Measurements from ENCODE around the gene CACNA1B. TPM values are rescaled to one million over a fixed set of nuclear protein-coding genes. Genes with fewer than 3 reads are reported as not detected.

CACNA1B gene
- total RNA-seq, 1 donor from 2014 or later: 0.13 TPM

DNA sequence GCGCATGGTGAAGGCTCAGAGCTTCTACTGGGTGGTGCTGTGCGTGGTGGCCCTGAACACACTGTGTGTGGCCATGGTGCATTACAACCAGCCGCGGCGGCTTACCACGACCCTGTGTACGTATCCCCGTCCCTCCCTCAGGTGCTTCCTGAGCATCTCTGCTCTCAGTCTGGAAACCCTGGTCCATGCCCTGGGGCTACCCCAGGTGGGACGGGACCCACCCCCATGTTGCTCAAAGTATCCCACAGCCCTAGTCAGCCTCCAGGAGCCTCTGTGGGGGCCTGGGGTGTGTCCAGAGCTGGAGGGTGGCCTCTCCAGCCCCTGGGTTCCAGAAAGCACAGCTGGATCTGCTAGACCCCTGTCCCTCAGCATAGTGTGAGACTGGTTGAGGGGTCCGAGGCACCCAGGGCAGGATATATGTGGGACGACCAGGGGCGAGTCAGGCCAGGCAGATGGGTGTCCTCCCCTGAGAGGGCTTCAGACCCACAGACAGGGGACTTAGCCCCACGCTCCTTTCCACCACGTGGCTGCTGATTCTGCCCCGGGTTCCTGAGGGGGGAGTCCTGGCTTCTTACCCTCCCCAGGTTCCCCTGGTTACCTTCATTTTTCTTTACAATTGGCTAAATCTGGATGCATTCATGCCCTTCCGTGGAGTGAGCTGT, 94.0 kb downstream of the CACNA1B start:
- Mint-ChIP-seq H3K27me3 (ENCODE audit: unreplicated experiment) (no peaks in the 10 kb centered on the region), H3K36me3 (ENCODE audit: unreplicated experiment) (no peaks in the 10 kb centered on the region), H3K4me3 (ENCODE audit: unreplicated experiment) (no peak overlapping the region), H3K9me3 (ENCODE audit: unreplicated experiment) (no peaks in the 10 kb centered on the region), H3K4me1 (ENCODE audit: unreplicated experiment) (no peaks in the 10 kb centered on the region), H3K27ac (ENCODE audit: unreplicated experiment) (no peak overlapping the region)
- TF ChIP-seq, protein P1, sequence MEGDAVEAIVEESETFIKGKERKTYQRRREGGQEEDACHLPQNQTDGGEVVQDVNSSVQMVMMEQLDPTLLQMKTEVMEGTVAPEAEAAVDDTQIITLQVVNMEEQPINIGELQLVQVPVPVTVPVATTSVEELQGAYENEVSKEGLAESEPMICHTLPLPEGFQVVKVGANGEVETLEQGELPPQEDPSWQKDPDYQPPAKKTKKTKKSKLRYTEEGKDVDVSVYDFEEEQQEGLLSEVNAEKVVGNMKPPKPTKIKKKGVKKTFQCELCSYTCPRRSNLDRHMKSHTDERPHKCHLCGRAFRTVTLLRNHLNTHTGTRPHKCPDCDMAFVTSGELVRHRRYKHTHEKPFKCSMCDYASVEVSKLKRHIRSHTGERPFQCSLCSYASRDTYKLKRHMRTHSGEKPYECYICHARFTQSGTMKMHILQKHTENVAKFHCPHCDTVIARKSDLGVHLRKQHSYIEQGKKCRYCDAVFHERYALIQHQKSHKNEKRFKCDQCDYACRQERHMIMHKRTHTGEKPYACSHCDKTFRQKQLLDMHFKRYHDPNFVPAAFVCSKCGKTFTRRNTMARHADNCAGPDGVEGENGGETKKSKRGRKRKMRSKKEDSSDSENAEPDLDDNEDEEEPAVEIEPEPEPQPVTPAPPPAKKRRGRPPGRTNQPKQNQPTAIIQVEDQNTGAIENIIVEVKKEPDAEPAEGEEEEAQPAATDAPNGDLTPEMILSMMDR (IDR thresholded peaks at IDR 0.05): no peak
- peak; percentile 82 for DNase-seq (ENCODE audit: extremely low spot score, unreplicated experiment)

DNA sequence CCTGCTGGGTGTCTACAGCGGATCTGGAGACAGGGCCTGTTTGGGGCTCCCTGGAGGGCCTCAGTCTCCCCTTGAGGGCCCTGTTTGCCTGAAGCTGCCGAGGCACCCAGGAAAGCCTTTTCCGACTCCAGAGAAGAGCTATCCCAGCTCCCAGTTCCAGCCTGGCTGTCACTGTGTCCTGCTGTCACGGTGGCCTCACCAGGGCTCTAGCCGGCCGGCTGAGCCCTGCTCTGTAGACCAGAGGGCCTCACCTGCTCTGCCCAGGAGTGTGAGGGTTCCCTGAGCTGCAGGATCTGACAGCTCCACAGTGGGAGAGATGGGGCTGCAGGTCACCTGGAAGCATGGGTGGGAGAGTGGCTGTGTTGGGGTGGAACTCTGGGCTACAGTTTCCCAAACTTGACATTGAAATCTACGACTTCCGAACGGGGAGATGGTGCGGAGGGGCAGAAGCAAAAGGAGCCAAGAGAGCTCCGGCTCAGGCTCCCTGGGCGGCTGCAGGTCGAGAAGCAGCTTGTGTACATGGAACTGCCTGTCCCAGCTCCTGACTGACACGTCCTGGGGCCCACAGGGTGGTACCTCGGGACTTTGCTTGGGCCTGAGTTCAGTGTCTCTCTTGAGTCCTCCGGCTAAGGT, 94.9 kb downstream of the CACNA1B start:
- Mint-ChIP-seq H3K27ac (ENCODE audit: unreplicated experiment) (no peak overlapping the region), H3K27me3 (ENCODE audit: unreplicated experiment) (no peaks in the 10 kb centered on the region), H3K36me3 (ENCODE audit: unreplicated experiment) (no peaks in the 10 kb centered on the region), H3K9me3 (ENCODE audit: unreplicated experiment) (no peaks in the 10 kb centered on the region), H3K4me1 (ENCODE audit: unreplicated experiment) (no peaks in the 10 kb centered on the region), H3K4me3 (ENCODE audit: unreplicated experiment) (no peak overlapping the region)
- TF ChIP-seq, protein P1 (IDR thresholded peaks at IDR 0.05): no peak
- DNase-seq (ENCODE audit: extremely low spot score, unreplicated experiment): peak; percentile 71

DNA sequence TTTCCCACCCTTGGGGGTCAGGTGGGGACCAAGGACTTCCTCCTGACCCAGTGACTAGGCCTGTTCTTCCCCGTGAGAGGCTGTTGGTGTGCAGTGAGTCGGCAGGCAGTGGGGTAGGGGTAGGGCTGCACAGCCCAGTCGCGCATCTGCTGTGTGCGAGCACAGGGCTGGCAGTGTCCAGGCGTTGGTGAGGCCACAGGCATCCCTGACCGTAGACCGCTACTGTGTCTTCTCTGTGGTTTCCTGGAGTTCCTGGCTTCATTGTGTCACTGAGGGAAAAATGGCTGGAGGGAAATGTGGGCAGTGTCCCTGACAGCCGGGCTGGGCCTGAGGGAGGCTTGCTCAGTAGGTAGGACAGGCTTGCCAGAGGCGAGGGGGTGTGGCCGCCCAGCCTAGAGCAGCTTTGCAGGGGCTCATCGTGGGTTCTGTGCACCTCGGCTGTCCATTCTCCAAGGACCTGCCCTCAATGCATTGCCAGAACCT, 95.4 kb downstream of the CACNA1B start:
- peak; percentile 79 for DNase-seq (ENCODE audit: extremely low spot score, unreplicated experiment)
- no peaks in the 10 kb centered on the region for H3K36me3 Mint-ChIP-seq (ENCODE audit: unreplicated experiment)
- H3K27ac Mint-ChIP-seq (ENCODE audit: unreplicated experiment): no peak overlapping the region
- TF ChIP-seq, protein P1 (IDR thresholded peaks at IDR 0.05): no peak
- no peak overlapping the region for H3K4me3 Mint-ChIP-seq (ENCODE audit: unreplicated experiment)
- H3K4me1 Mint-ChIP-seq (ENCODE audit: unreplicated experiment): no peaks in the 10 kb centered on the region
- no peaks in the 10 kb centered on the region for H3K27me3 Mint-ChIP-seq (ENCODE audit: unreplicated experiment)
- no peaks in the 10 kb centered on the region for H3K9me3 Mint-ChIP-seq (ENCODE audit: unreplicated experiment)

DNA sequence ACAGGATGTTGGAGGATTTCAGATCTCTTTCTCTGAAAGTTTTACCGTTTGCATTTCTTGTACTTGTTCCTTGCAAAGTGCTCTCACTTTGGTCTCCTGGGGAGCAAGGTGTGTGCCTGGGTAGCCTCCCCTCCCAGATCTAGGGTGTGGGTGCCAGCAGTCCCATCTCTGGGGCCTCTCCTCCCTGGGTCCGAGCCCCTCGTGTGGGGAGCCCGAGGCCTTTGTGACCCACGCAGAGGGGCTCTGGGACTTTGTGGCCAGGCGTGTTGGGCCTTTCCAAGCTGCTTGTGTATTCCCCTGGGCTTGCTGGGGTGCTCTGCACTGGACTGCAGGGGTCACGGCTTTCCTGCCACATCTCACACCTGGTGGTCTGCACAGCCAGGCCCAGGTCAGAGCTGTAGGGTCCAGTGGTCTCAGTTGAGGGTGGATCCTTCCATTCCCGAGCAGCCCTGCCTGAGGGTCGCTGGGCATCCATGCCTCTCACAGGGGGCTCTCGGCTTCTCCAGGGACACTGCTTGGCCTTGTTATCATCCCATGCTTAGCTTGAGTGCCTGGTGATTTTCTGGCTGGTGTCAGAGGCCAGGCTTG, 96.3 kb downstream of the CACNA1B start:
- Mint-ChIP-seq H3K27me3 (ENCODE audit: unreplicated experiment) (no peaks in the 10 kb centered on the region), H3K36me3 (ENCODE audit: unreplicated experiment) (no peaks in the 10 kb centered on the region), H3K9me3 (ENCODE audit: unreplicated experiment) (no peaks in the 10 kb centered on the region), H3K4me3 (ENCODE audit: unreplicated experiment) (no peak overlapping the region), H3K4me1 (ENCODE audit: unreplicated experiment) (no peaks in the 10 kb centered on the region), H3K27ac (ENCODE audit: unreplicated experiment) (no peak overlapping the region)
- peak; percentile 75 for DNase-seq (ENCODE audit: extremely low spot score, unreplicated experiment)
- TF ChIP-seq, protein P1 (IDR thresholded peaks at IDR 0.05): no peak

Measured in osteocyte (in vitro differentiated cells).